ENCODE measurements around the gene GREM2.

GREM2 gene

GRCh38 chr1:240609527-240610060 lies 2.4 kb downstream of the GREM2 start:
- no peak for DNase-seq

- no peak for DNase-seq
These were observed 3.2 kb downstream of the GREM2 start for GRCh38 chr1:240608707-240609106.

DNA sequence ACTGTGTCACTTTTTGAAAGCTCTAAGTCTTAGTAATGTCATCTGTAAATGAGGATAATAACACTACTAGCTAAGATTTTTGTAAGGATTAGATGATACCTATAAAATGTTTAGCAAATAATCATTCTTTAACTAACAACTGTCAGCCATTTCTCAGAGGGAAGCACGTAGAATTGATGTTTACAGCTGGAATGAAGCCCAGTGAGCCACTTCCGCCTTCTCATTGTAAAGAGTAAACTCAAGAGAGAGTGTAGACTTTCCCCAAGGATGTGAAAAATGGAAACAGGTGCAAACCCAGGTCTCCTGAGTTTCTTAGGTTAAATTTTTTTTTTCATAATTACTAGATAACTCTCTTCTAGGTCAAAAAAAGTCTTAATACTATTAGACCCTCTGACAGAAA lies 4.9 kb downstream of the GREM2 start:
- DNase-seq, result no peak

DNA sequence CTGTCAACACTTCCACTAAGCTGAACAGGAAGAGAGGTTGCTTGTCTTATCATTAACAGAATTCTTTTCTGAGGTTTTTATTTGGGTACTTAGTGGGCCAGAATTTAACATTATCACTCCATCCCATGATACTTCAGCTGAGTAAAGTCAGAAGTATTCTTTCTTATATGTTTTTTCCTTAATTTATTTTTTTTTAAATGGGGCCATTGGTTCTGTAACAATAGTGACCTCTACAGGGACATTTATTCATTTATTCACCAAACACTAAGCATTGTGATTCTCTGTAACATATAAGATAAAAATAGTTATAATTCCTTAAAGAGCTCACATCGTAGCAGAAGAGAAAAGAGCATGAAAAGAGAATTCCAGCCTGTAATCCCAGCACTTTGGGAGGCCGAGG lies 9.8 kb downstream of the GREM2 start:
- no peak for DNase-seq

- no peak for DNase-seq
These were observed 12.1 kb downstream of the GREM2 start for GRCh38 chr1:240599830-240600229.

DNA sequence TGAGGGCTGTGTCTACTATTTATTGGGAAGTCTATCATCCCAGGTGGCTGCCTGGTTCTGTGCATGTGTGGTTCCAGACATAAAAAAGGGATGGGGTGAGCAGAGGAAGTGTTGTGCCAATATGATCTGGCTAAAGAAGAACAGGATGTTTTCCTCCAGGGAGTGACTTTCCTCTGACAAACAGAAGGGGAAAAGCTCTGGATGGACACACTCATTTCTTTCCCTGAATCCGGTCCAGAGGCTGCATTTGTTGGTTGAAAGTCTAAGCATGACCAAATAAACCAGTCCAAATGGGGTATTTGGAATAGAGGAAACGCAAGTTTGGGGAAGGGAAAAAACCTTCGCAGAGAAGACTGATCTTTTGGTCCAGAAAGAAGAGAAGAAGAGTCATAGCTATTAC lies 12.7 kb downstream of the GREM2 start:
- DNase-seq, result no peak

GRCh38 chr1:240598216-240599001 lies 13.5 kb downstream of the GREM2 start:
- no peak for DNase-seq

- DNase-seq, result no peak
These were observed 14.7 kb downstream of the GREM2 start for GRCh38 chr1:240597153-240597745.

GRCh38 chr1:240595476-240595875 lies 16.5 kb downstream of the GREM2 start:
- DNase-seq, result no peak

DNA sequence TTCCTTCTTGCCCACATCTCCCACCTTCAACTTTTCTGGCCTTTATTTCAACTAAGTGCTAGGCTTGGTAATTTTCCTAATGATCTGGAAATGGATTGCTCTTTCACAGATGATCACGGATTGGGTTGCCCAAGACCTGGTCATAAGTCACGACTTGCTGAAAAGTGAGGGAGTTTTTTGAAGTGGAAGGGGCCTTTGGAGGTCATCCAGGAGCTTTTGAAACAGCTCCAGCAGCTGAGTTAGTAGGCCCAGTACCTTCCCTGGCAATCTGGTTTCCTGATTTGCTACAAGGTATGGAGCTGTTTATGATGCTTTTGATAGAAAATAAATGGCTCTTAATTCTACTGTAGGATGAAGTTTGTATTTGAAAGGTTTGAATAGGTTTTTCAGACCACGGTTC lies 20.4 kb downstream of the GREM2 start:
- no peak for DNase-seq

DNA sequence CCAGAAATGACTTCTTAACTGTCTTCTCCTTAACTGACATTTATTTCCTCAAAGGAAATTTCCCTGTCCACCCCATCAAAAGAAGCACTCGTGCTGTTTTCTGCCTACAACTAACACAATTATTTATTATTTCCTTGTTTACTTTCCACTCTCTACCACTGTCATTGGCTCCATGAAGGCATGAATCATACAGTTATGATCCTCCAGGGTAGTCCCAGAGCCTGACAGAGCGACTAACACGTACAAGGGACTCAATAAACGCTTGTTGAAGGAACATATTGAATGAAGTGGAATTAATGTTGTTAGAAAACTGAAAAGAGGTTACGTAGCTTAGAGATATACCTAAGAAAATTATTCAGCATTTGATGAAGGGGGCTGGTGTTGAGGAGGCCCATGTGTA lies 20.9 kb downstream of the GREM2 start:
- DNase-seq, result no peak

DNA sequence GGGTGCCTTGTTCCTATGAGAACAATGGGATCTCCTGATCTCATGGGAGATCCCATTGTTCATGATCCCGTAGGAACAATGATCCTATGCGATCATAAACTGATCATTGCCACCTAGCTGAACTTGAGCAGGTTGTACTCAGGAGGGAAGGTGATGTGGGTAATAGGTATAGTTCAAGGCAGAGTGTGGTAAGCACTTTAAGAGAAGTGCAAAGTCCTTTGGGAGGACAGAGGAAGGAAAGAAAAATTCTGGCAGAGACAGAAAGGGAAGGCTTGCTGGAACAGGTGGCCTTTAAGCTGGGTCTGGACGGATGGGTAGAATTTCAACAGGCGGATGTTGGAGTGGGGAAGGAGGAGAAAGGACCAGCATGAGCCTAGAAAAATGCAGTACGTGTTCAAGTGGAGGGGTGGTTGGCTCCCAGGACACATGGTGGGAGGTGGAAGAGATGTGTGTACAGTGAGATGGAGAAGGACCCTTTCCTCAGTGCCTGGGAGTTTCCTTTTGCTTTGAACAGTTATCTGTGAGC lies 22.3 kb downstream of the GREM2 start:
- DNase-seq, result no peak

DNA sequence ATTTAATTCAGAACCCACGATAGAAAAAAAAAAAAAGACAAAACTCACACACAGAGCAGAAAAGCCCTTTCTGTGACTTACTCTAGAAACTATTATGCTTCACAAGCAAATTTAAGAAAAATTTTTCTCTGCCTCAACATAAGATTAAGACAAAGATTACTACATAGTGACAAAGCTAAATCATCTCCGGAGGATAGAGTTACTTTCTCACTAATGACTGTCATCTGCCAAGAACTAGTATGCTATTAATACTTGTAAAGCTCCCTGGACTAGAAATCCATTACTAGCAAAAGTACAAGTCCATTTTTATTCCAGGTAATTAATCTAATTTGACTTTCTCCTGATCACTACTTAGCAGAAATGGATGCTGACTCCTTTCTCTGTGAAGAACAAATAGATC lies 25.9 kb downstream of the GREM2 start:
- DNase-seq, result no peak

GRCh38 chr1:240582953-240583352 lies 29.0 kb downstream of the GREM2 start:
- DNase-seq, result no peak

GRCh38 chr1:240579511-240579910 lies 32.4 kb downstream of the GREM2 start:
- no peak for DNase-seq

GRCh38 chr1:240577095-240577494 lies 34.9 kb downstream of the GREM2 start:
- DNase-seq, result no peak

DNA sequence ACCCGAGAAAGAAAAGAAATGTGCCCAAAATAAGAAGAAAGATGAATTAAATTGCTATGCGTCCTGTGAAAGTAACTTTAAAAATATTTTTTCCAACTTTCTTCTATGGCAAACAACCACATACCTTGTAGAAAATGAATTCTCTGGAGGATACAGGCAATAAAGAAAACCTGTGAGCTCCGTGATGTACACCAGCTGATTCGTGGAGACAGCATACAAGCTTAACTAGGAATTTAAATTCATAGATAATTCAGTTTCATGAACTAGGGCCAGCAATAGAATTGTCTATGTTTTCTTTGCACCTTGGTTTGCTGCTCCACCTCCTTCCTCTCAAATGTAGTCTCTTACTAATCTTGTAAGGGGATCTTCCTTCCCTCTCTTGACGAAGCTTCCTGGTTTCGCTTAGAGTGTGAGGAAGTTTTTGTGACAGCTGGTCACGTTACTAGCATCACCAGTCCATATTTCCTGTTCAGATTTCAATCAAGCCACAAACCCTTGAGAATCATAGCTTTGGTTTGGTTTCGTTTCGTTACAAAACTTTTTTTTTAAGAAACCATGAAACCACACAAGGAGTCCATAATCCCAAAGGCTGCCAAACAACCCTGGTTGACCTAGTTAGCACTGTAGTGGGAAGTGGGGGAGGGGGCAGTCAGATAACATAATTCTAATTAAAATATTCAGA lies 35.8 kb downstream of the GREM2 start:
- DNase-seq, result peak; percentile 18 to 27

DNA sequence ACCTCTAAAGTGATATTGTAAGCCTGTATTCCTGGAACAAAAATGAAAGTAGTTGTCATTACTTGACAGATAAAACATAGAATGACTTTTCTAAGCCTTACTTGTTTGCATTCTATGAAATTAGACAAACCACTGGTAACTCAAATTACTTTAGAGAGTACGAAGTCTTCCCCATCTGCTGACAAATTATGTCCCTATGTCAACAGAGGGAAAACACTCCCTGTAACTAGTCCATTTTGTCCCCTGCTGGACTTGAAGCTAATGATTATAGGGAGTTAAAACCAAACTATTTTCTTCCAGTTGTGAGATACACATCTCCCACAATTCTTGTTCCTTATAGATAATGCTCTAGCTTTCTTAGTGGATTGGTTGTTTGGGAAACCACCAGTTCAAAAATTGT lies 39.6 kb downstream of the GREM2 start:
- DNase-seq, result no peak

GRCh38 chr1:240571782-240572181 lies 40.2 kb downstream of the GREM2 start:
- DNase-seq, result no peak

DNA sequence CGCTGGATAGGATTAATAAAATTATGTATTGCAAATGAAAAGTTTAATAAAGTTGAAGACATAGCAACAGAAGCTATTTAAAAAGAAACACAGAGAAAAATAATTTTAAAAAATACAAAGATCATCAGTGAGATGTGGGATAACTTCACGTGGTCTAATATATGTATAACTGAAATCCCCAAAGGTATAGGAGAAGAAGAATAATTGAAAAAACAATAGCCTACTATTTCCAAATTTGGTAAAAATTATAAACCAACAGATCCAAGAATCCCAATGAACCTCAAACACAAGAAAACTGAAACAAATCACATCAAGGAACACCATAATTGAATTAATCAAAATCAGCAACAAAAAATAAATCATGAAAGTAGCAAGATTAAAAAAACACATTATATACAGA lies 44.9 kb downstream of the GREM2 start:
- no peak for DNase-seq

GRCh38 chr1:240562779-240563178 lies 49.2 kb downstream of the GREM2 start:
- no peak for DNase-seq

GRCh38 chr1:240562111-240562590 lies 49.8 kb downstream of the GREM2 start:
- DNase-seq, result no peak

DNA sequence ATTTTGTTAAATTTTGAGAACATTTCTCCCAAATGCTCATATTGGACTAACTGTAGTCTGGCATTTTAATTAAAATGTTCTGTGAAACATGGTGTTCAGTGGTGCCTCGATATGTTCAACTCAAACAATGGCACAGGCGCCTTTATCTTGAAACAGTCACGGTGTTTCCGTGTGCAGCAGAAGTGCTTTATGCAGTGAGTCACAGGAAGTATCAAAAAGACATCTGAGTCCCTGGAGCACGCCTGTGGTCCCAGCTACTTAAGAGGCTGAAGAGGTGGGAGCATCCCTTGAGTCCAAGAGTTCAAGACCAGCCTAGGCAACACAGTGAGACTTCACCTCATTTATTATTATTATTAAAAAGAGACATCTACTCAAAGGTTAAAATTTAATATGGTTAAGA lies 52.2 kb downstream of the GREM2 start:
- no peak for DNase-seq

GRCh38 chr1:240555524-240555923 lies 56.4 kb downstream of the GREM2 start:
- DNase-seq, result no peak
